Measurements from ENCODE around the gene ACTN4. TPM values are rescaled to one million over a fixed set of nuclear protein-coding genes. Genes with fewer than 3 reads are reported as not detected.
A peak's percentile ranks its signal among the peaks of the same experiment; 100 is the strongest.

Gene ACTN4
- total and polyA plus RNA-seq, 2 donors (not counting 1 experiment from before 2014, with no cell fraction given) = 127 to 683 TPM

DNA sequence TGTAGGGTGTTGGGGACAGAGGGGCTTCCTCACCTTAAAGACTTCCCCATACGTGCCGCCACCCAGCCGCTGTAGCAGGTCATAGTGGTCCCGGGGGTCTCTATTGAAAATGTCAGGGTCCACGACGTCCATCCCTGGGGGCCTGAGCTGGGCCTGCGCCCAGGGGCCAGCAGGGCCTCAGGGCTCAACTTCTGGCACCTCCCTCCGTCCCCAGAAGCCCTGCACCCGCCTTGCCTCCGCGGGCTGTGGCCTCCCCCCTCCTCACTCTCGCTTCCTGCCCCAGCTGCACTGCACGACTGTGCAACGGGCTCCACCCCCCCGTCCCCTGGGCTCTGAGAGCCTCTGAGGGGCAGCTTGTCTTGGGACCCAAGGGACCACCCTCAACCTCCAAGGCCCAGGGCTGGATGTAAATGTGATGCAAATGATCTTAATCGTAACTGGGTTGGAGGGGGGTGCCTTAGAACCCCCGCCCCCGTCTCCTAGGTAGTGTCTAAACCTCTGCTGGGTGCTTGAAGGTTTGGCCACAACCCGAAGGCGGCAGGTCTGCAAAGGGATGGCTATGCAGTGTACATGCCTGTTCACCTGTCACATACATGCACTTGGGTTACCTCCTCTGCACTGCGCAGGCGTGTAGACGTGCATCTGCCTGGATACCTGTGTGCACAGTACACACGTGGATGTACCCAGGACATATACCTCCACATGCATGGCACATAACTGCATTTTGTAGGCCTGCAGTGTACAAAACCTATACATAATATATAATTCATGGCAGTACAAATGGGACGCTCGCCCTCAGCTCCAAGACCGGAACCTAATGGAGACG is 29.5 kb upstream of the ACTN4 start, which contains the start of gene MAP4K1:
Gene MAP4K1, minus strand, starts transcription at position 190 of the 826 bp plus-strand sequence. Its CDS starts 58 bp downstream, at position 132.
- H3K27me3 ChIP-seq (ENCODE audit: control insufficient read depth, insufficient read depth, low read length) = no peaks in the 10 kb centered on the region
- TF ChIP-seq, protein P1, sequence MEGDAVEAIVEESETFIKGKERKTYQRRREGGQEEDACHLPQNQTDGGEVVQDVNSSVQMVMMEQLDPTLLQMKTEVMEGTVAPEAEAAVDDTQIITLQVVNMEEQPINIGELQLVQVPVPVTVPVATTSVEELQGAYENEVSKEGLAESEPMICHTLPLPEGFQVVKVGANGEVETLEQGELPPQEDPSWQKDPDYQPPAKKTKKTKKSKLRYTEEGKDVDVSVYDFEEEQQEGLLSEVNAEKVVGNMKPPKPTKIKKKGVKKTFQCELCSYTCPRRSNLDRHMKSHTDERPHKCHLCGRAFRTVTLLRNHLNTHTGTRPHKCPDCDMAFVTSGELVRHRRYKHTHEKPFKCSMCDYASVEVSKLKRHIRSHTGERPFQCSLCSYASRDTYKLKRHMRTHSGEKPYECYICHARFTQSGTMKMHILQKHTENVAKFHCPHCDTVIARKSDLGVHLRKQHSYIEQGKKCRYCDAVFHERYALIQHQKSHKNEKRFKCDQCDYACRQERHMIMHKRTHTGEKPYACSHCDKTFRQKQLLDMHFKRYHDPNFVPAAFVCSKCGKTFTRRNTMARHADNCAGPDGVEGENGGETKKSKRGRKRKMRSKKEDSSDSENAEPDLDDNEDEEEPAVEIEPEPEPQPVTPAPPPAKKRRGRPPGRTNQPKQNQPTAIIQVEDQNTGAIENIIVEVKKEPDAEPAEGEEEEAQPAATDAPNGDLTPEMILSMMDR (conservative IDR thresholded peaks at IDR 0.05 in 1 of 2, IDR thresholded peaks at IDR 0.05 in 1 of 2; ENCODE audit: low read depth in 1 of 2, low read length in 2 of 2) = no peak
- TF ChIP-seq EZH2 (IDR thresholded peaks at IDR 0.05; ENCODE audit: low read length, missing control alignments) = no peak
- peak within 1 kb of the TSS; percentile 21 for H3K9ac ChIP-seq (ENCODE audit: insufficient read depth, low read length)
- DNase-seq (ENCODE audit: low read depth in 2 of 2) = no peak
- H3K4me2 ChIP-seq (ENCODE audit: extremely low read depth, insufficient read depth, low read length) = peak within 1 kb of the TSS; percentile 82
- peaks cover 9% of the 10 kb centered on the region for H3K36me3 ChIP-seq (ENCODE audit: control insufficient read depth, insufficient read depth, low read length)
- no peaks in the 10 kb centered on the region for H3K9me3 ChIP-seq (ENCODE audit: control insufficient read depth, insufficient read depth, low read depth, low read length)
- H3K27ac ChIP-seq (ENCODE audit: insufficient read depth, low read length) = peak within 1 kb of the TSS; percentile 13
- peak within 1 kb of the TSS; percentile 38 to 100 (median 70) for H3K4me3 ChIP-seq (replicated peaks in 1 of 4; ENCODE audit: control extremely low read depth in 1 of 4, insufficient read depth in 1 of 4, low read depth in 3 of 4, low read length in 4 of 4)
- no peaks in the 10 kb centered on the region for H4K20me1 ChIP-seq (ENCODE audit: control insufficient read depth, extremely low read depth, insufficient read depth, low read length)
- peak within 1 kb of the TSS; percentile 77 for H2AFZ ChIP-seq (ENCODE audit: low read length)
- peaks cover 12% of the 10 kb centered on the region for H3K4me1 ChIP-seq (ENCODE audit: control insufficient read depth, extremely low read depth, insufficient read depth, low read length)
- peaks cover 14% of the 10 kb centered on the region for H3K79me2 ChIP-seq (ENCODE audit: control insufficient read depth, insufficient read depth, low read length)

DNA sequence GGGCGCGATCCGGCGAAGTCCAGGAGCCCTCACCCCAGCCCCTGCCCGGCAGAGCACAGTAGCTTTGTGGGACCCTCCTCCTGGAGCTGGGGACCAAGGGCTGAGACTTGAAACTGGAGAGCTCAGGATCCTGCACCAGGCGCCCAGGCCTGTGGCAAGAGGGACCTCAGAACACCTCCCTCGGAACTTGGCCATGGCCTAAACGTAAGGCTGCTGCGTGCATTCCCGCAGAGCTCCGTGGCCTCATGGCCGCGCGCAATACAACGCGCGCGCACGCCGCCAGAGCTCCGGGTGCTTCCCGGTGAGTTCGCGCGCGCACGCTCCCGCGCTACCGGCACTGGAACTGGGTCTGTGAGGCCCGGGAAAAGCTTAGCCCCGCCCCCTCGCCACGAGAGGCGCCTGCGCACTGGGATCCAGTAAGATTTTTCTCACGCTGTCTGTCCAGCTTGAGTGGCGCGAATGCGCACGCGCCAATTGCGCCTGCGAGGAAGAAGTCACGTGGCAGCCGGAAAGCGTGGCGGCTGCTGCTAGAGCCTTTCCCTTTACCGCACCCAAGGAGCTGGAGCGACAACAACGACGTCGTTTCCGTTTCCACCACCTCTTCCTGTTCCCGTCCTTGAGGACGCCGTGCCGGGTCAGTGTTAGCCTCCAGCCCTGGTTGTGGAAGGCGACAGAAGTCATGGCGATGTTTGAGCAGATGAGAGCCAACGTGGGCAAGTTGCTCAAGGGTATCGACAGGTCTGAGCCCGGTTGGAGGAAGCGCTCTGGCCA is 28.7 kb upstream of the ACTN4 start, which contains the start of gene EIF3K:
Gene EIF3K, plus strand, starts transcription at position 599 of the 771 bp plus-strand sequence. Its CDS starts 81 bp downstream, at position 680.
- peak within 1 kb of the TSS; percentile 100 for H3K4me2 ChIP-seq (ENCODE audit: extremely low read depth, insufficient read depth, low read length)
- no peaks in the 10 kb centered on the region for H4K20me1 ChIP-seq (ENCODE audit: control insufficient read depth, extremely low read depth, insufficient read depth, low read length)
- peak; percentile 98 to 99 for DNase-seq (ENCODE audit: low read depth in 2 of 2)

More for the DNA sequence above, 28.7 kb upstream of the ACTN4 start, which contains the start of gene EIF3K:
- Histone ChIP-seq H3K27me3 (ENCODE audit: control insufficient read depth, insufficient read depth, low read length) (no peaks in the 10 kb centered on the region), H3K36me3 (ENCODE audit: control insufficient read depth, insufficient read depth, low read length) (peaks cover 12% of the 10 kb centered on the region), H3K9ac (ENCODE audit: insufficient read depth, low read length) (peak within 1 kb of the TSS; percentile 86), H3K9me3 (ENCODE audit: control insufficient read depth, insufficient read depth, low read depth, low read length) (no peaks in the 10 kb centered on the region), H2AFZ (ENCODE audit: low read length) (peak within 1 kb of the TSS; percentile 78), H3K4me3 (replicated peaks in 1 of 4; ENCODE audit: control extremely low read depth in 1 of 4, insufficient read depth in 1 of 4, low read depth in 3 of 4, low read length in 4 of 4) (peak within 1 kb of the TSS; percentile 88 to 100 (median 96)), H3K27ac (ENCODE audit: insufficient read depth, low read length) (peak within 1 kb of the TSS; percentile 89), H3K4me1 (ENCODE audit: control insufficient read depth, extremely low read depth, insufficient read depth, low read length) (peaks cover 12% of the 10 kb centered on the region), H3K79me2 (ENCODE audit: control insufficient read depth, insufficient read depth, low read length) (peaks cover 14% of the 10 kb centered on the region)
- TF ChIP-seq EZH2 (IDR thresholded peaks at IDR 0.05; ENCODE audit: low read length, missing control alignments) = no peak
- TF ChIP-seq, protein P1 (conservative IDR thresholded peaks at IDR 0.05 in 1 of 2, IDR thresholded peaks at IDR 0.05 in 1 of 2; ENCODE audit: low read depth in 1 of 2, low read length in 2 of 2) = no peak

Measured in fibroblast of lung (primary cell).